Activated CD4-positive, alpha-beta T cell treated with anti-CD3 and anti-CD28 coated beads, Interleukin-2, amount 50 U/mL, for 24 hours (primary cell): ENCODE data around the gene BCR.

Experiments
- DNase-seq, 2 donors: peaks; one replicate each; pipeline ENCODE4 v3.0.0-alpha.2; 2020; ENCODE audit warnings: low read depth in 1 of 2, low spot score in 1 of 2

The BCR gene

GRCh38 chr22:23272834-23273233, 92.5 kb downstream of the BCR start:
- no peak for DNase-seq

- no peak for DNase-seq
Observed at GRCh38 chr22:23273445-23274145, 93.3 kb downstream of the BCR start.

GRCh38 chr22:23274146-23274526, 93.8 kb downstream of the BCR start:
- DNase-seq, result no peak

GRCh38 chr22:23274891-23275694, 94.8 kb downstream of the BCR start:
- DNase-seq, result no peak

- no peak for DNase-seq
Observed at GRCh38 chr22:23275751-23276150, 95.4 kb downstream of the BCR start.

GRCh38 chr22:23276656-23277582, 96.6 kb downstream of the BCR start:
- no peak for DNase-seq

GRCh38 chr22:23277583-23278295, 97.4 kb downstream of the BCR start:
- DNase-seq, result no peak

- DNase-seq, result no peak
Observed at GRCh38 chr22:23278883-23279675, 98.8 kb downstream of the BCR start.

- no peak for DNase-seq
Observed at GRCh38 chr22:23279781-23280180, 99.5 kb downstream of the BCR start.

GRCh38 chr22:23280356-23281052, 100.2 kb downstream of the BCR start:
- DNase-seq, result no peak

GRCh38 chr22:23281053-23281405, 100.7 kb downstream of the BCR start:
- DNase-seq, result no peak

GRCh38 chr22:23281406-23282088, 101.2 kb downstream of the BCR start:
- peak; percentile 67 to 73 for DNase-seq

GRCh38 chr22:23282089-23282501, 101.8 kb downstream of the BCR start:
- no peak for DNase-seq

GRCh38 chr22:23282516-23282915, 102.2 kb downstream of the BCR start:
- no peak for DNase-seq

- DNase-seq, result no peak
Observed at GRCh38 chr22:23282986-23283385, 102.7 kb downstream of the BCR start.

GRCh38 chr22:23283591-23284503, 103.5 kb downstream of the BCR start:
- DNase-seq, result no peak

- DNase-seq, result no peak
Observed at GRCh38 chr22:23284504-23285033, 104.3 kb downstream of the BCR start.

- no peak for DNase-seq
Observed at GRCh38 chr22:23285236-23285635, 104.9 kb downstream of the BCR start.
